GM18867 (cell line): ENCODE measurements around the gene IQGAP2.
"Not testable (repeated sequence)": the region's sequence is repeated elsewhere in the genome, so short reads cannot be mapped to it uniquely, and the experiment has no call there.

Experiments used
- ATAC-seq: cut with Tn5 transposase; IDR thresholded peaks from one replicate; pipeline ENCODE4 v1.9.1; 2021; ENCODE audit warnings: mild to moderate bottlenecking, moderate library complexity; ENCODE audit not compliant: unreplicated experiment

IQGAP2 gene

GRCh38 chr5:76641514-76642120 lies 238.5 kb downstream of the IQGAP2 start:
- ATAC-seq, result peak; percentile 41

GRCh38 chr5:76642390-76643040 lies 239.4 kb downstream of the IQGAP2 start:
- ATAC-seq, result no peak

GRCh38 chr5:76643371-76643770 lies 240.3 kb downstream of the IQGAP2 start:
- no peak for ATAC-seq

- ATAC-seq, result no peak
Measured at GRCh38 chr5:76649140-76649539, 246.1 kb downstream of the IQGAP2 start.

GRCh38 chr5:76652809-76653414 lies 249.8 kb downstream of the IQGAP2 start:
- no peak for ATAC-seq

- ATAC-seq, result no peak
Measured at GRCh38 chr5:76657091-76657490, 254.0 kb downstream of the IQGAP2 start.

- ATAC-seq, result no peak
Measured at GRCh38 chr5:76657683-76658311, 254.7 kb downstream of the IQGAP2 start.

- ATAC-seq, result no peak
Measured at GRCh38 chr5:76660360-76660759, 257.3 kb downstream of the IQGAP2 start.

GRCh38 chr5:76662521-76662920 lies 259.4 kb downstream of the IQGAP2 start:
- ATAC-seq, result no peak

- no peak for ATAC-seq
Measured at GRCh38 chr5:76663573-76663972, 260.5 kb downstream of the IQGAP2 start.

- ATAC-seq, result no peak
Measured at GRCh38 chr5:76664079-76664478, 261.0 kb downstream of the IQGAP2 start.

- ATAC-seq, result no peak
Measured at GRCh38 chr5:76667495-76667894, 264.4 kb downstream of the IQGAP2 start.

GRCh38 chr5:76669245-76669644 lies 266.2 kb downstream of the IQGAP2 start:
- no peak for ATAC-seq

- no peak for ATAC-seq
Measured at GRCh38 chr5:76670508-76670907, 267.4 kb downstream of the IQGAP2 start.

GRCh38 chr5:76672242-76672641 lies 269.2 kb downstream of the IQGAP2 start:
- ATAC-seq, result no peak

- ATAC-seq, result no peak
Measured at GRCh38 chr5:76673125-76673524, 270.0 kb downstream of the IQGAP2 start.

GRCh38 chr5:76674330-76675066 lies 271.4 kb downstream of the IQGAP2 start:
- no peak for ATAC-seq

- no peak for ATAC-seq
Measured at GRCh38 chr5:76675364-76675763, 272.3 kb downstream of the IQGAP2 start.

GRCh38 chr5:76677849-76678472 lies 274.9 kb downstream of the IQGAP2 start:
- ATAC-seq, result no peak

GRCh38 chr5:76679231-76679630 lies 276.1 kb downstream of the IQGAP2 start:
- no peak for ATAC-seq

GRCh38 chr5:76680826-76681225 lies 277.7 kb downstream of the IQGAP2 start:
- not testable (repeated sequence) for ATAC-seq
